ENCODE measurements around the gene PRDM16.

DNA sequence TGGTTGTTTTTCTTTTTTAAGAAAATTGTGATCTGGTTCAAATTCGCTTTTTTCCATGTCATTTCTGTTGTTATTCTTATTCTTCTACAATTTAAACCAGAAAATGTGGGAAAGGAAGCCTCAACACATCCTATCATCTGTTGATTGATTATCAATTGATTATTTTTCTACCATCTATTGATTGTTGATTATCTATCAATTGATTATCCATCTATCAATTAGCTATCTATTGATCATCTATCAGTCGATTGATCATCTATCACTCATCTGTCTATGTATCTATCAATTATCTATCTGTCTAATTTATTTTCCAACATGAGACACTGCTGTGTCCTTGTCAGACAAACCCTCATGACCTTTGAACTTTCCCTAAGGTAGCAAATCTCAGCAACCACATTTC is 249.3 kb downstream of the PRDM16 start:
- TF ChIP-seq, protein P1, sequence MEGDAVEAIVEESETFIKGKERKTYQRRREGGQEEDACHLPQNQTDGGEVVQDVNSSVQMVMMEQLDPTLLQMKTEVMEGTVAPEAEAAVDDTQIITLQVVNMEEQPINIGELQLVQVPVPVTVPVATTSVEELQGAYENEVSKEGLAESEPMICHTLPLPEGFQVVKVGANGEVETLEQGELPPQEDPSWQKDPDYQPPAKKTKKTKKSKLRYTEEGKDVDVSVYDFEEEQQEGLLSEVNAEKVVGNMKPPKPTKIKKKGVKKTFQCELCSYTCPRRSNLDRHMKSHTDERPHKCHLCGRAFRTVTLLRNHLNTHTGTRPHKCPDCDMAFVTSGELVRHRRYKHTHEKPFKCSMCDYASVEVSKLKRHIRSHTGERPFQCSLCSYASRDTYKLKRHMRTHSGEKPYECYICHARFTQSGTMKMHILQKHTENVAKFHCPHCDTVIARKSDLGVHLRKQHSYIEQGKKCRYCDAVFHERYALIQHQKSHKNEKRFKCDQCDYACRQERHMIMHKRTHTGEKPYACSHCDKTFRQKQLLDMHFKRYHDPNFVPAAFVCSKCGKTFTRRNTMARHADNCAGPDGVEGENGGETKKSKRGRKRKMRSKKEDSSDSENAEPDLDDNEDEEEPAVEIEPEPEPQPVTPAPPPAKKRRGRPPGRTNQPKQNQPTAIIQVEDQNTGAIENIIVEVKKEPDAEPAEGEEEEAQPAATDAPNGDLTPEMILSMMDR (conservative IDR thresholded peaks at IDR 0.05) = no peak
- TF ChIP-seq ZFX (IDR thresholded peaks at IDR 0.05) = no peak

Data from C4-2B (cell line).